Activated CD4-positive, alpha-beta T cell treated with anti-CD3 and anti-CD28 coated beads, Interleukin-2, Interleukin-6, amounts not matched to agents 100 ng/mL and 50 ng/mL, durations not matched to agents 16 hours and 8 hours (primary cell): Measurements from ENCODE around the gene UBAC2.
A peak's percentile ranks its signal among the peaks of the same experiment; 100 is the strongest.

ENCODE experiments used
- DNase-seq: peaks from one replicate; pipeline ENCODE4 v3.0.0-alpha.2; 2020

Gene UBAC2

GRCh38 chr13:99315186-99315585 lies 114.5 kb downstream of the UBAC2 start:
- no peak for DNase-seq

- DNase-seq, result no peak
Observed at GRCh38 chr13:99316224-99316623, 115.6 kb downstream of the UBAC2 start.

GRCh38 chr13:99316657-99317256 lies 116.1 kb downstream of the UBAC2 start:
- DNase-seq, result no peak

- no peak for DNase-seq
Observed at GRCh38 chr13:99320693-99321481, 120.2 kb downstream of the UBAC2 start.

GRCh38 chr13:99321709-99322108 lies 121.1 kb downstream of the UBAC2 start:
- DNase-seq, result no peak

GRCh38 chr13:99322297-99323103 lies 121.8 kb downstream of the UBAC2 start:
- DNase-seq, result peak; percentile 89

GRCh38 chr13:99323488-99323887 lies 122.8 kb downstream of the UBAC2 start:
- DNase-seq, result no peak

GRCh38 chr13:99326012-99326411 lies 125.4 kb downstream of the UBAC2 start:
- DNase-seq, result no peak

- DNase-seq, result no peak
Observed at GRCh38 chr13:99327126-99327525, 126.5 kb downstream of the UBAC2 start.

GRCh38 chr13:99327761-99328160 lies 127.1 kb downstream of the UBAC2 start:
- DNase-seq, result no peak

GRCh38 chr13:99329477-99329876 lies 128.8 kb downstream of the UBAC2 start:
- DNase-seq, result no peak

GRCh38 chr13:99330942-99331341 lies 130.3 kb downstream of the UBAC2 start:
- no peak for DNase-seq

GRCh38 chr13:99331881-99332293 lies 131.2 kb downstream of the UBAC2 start:
- DNase-seq, result peak; percentile 58

GRCh38 chr13:99332456-99332855 lies 131.8 kb downstream of the UBAC2 start:
- DNase-seq, result no peak

- DNase-seq, result no peak
Observed at GRCh38 chr13:99334221-99334620, 133.6 kb downstream of the UBAC2 start.

- no peak for DNase-seq
Observed at GRCh38 chr13:99335087-99335486, 134.4 kb downstream of the UBAC2 start.

GRCh38 chr13:99335603-99336002 lies 134.9 kb downstream of the UBAC2 start:
- DNase-seq, result no peak

GRCh38 chr13:99339230-99339721 lies 138.6 kb downstream of the UBAC2 start:
- no peak for DNase-seq

- peak; percentile 42 for DNase-seq
Observed at GRCh38 chr13:99339736-99340397, 139.2 kb downstream of the UBAC2 start.

- DNase-seq, result no peak
Observed at GRCh38 chr13:99340638-99341037, 140.0 kb downstream of the UBAC2 start.

- DNase-seq, result no peak
Observed at GRCh38 chr13:99341969-99342722, 141.5 kb downstream of the UBAC2 start.

GRCh38 chr13:99342723-99343315 lies 142.2 kb downstream of the UBAC2 start:
- DNase-seq, result no peak
